ENCODE measurements around the gene PCNT. TPM values are rescaled to one million over a fixed set of nuclear protein-coding genes. Genes with fewer than 3 reads are reported as not detected.

PCNT gene
- total and polyA plus RNA-seq, 2 of the 8 experiments (the other 6 are each of a cell fraction or from before 2014, with no cell fraction given): 9.9 to 45.1 TPM

DNA sequence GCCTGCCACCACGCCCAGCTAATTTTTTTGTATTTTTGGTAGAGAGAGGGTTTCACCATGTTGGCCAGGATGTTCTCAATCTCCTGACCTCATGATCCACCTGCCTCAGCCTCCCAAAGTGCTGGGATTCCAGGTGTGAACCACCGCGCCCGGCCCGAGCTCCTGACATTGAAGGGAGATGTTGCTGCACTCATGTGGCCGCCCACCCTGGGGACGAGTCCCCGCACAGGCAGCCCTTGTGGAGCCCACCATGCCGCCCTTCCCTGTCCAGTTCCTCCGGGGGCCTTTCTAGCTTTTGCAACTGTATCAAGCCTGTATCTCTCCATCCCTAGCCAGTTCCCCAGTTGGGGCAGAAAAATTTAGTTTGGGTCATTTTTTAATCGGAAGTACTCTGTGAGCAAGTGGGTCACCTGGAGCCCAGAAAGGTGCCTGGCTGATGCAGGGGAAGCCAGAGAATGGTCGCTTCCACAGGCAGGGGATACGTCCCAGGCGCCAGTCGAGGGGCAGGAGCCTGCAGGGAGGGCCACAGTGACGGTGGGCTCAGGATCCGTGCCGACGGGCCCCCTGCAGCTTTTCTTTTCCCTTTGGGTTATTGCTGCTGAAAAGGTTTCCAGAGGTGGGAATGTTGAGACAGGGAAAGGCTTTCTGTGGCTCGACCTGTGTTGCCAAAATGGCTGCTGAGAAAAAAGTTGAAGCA, 20.4 kb downstream of the PCNT start:
- H2AK5ac ChIP-seq (ENCODE audit: low read depth, low read length): no peak overlapping the region
- H3K27ac ChIP-seq (ENCODE audit: low read depth, low read length): no peak overlapping the region
- no peak overlapping the region for H3K4me2 ChIP-seq (ENCODE audit: insufficient read depth in 1 of 2, low read depth in 2 of 2, low read length in 2 of 2)
- H3K9me3 ChIP-seq (ENCODE audit: insufficient read depth in 2 of 2, low read depth in 1 of 2, low read length in 1 of 2): no peaks in the 10 kb centered on the region
- no peak overlapping the region for H4K91ac ChIP-seq (replicated peaks; ENCODE audit: insufficient read length, low read length)
- FAIRE-seq: no peak
- H2AFZ ChIP-seq (ENCODE audit: low read length): no peak overlapping the region
- no peak overlapping the region for H4K5ac ChIP-seq (ENCODE audit: insufficient read length, low read depth, low read length)
- no peak overlapping the region for H3K23ac ChIP-seq (ENCODE audit: insufficient read length)
- H3K14ac ChIP-seq (ENCODE audit: insufficient read length): no peak overlapping the region
- H2BK12ac ChIP-seq (ENCODE audit: low read depth, low read length): no peak overlapping the region
- H2BK20ac ChIP-seq (ENCODE audit: low read length): no peak overlapping the region
- H3K36me3 ChIP-seq (ENCODE audit: control insufficient read depth in 2 of 4, insufficient read depth in 4 of 4, low read length in 3 of 4): peaks cover 12 to 34% (median 17%) of the 10 kb centered on the region in 4 experiments; a peak in 7 of 8 replicates
- no peaks in the 10 kb centered on the region for H3K27me3 ChIP-seq (replicated peaks in 1 of 4; ENCODE audit: control insufficient read depth in 3 of 4, extremely low read depth in 1 of 4, insufficient read depth in 3 of 4, low read length in 3 of 4)
- peaks cover 6% of the 10 kb centered on the region for H3K79me1 ChIP-seq (ENCODE audit: low read depth, low read length)
- H3K56ac ChIP-seq (replicated peaks; ENCODE audit: insufficient read length, low read depth, low read length): no peak overlapping the region
- H2BK120ac ChIP-seq (replicated peaks; ENCODE audit: low read depth, low read length): no peak overlapping the region
- no peak for DNase-seq (ENCODE audit: low read depth in 1 of 2, low spot score in 2 of 2)
- no peak overlapping the region for H2BK5ac ChIP-seq (ENCODE audit: low read depth, low read length)
- H4K8ac ChIP-seq (ENCODE audit: extremely low read depth, insufficient read depth, low read length): no peak overlapping the region
- TF ChIP-seq KDM5A (IDR thresholded peaks at IDR 0.05; ENCODE audit: low read length): no peak
- no peak for TF ChIP-seq SP4 (IDR thresholded peaks at IDR 0.05; ENCODE audit: low read length)
- TF ChIP-seq KDM1A (IDR thresholded peaks at IDR 0.05; ENCODE audit: borderline replicate concordance, low read length): no peak
- TF ChIP-seq, protein P1, sequence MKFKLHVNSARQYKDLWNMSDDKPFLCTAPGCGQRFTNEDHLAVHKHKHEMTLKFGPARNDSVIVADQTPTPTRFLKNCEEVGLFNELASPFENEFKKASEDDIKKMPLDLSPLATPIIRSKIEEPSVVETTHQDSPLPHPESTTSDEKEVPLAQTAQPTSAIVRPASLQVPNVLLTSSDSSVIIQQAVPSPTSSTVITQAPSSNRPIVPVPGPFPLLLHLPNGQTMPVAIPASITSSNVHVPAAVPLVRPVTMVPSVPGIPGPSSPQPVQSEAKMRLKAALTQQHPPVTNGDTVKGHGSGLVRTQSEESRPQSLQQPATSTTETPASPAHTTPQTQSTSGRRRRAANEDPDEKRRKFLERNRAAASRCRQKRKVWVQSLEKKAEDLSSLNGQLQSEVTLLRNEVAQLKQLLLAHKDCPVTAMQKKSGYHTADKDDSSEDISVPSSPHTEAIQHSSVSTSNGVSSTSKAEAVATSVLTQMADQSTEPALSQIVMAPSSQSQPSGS (IDR thresholded peaks at IDR 0.05; ENCODE audit: low read length): no peak
- TF ChIP-seq RXRA (IDR thresholded peaks at IDR 0.05; ENCODE audit: insufficient read depth, low read depth, low read length): no peak
- TF ChIP-seq CREB1 (IDR thresholded peaks at IDR 0.05): no peak
- TF ChIP-seq, protein P2, sequence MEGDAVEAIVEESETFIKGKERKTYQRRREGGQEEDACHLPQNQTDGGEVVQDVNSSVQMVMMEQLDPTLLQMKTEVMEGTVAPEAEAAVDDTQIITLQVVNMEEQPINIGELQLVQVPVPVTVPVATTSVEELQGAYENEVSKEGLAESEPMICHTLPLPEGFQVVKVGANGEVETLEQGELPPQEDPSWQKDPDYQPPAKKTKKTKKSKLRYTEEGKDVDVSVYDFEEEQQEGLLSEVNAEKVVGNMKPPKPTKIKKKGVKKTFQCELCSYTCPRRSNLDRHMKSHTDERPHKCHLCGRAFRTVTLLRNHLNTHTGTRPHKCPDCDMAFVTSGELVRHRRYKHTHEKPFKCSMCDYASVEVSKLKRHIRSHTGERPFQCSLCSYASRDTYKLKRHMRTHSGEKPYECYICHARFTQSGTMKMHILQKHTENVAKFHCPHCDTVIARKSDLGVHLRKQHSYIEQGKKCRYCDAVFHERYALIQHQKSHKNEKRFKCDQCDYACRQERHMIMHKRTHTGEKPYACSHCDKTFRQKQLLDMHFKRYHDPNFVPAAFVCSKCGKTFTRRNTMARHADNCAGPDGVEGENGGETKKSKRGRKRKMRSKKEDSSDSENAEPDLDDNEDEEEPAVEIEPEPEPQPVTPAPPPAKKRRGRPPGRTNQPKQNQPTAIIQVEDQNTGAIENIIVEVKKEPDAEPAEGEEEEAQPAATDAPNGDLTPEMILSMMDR (IDR thresholded peaks at IDR 0.05; ENCODE audit: control extremely low read depth in 1 of 3, insufficient read depth in 1 of 3, low read depth in 1 of 3, low read length in 3 of 3): no peak
- TF ChIP-seq GABPA (IDR thresholded peaks at IDR 0.05; ENCODE audit: borderline replicate concordance, insufficient read depth, low read length): no peak
- no peak overlapping the region for H2BK15ac ChIP-seq (ENCODE audit: low read length)
- POLR2A ChIA-PET (ENCODE audit: partially characterized antibody): interaction anchor here (1.1 kb wide), 1 partner anchor 47 kb away, joined by 3 read pairs; no protein-coding TSS in a partner anchor
- H3K4me1 ChIP-seq (replicated peaks in 1 of 4; ENCODE audit: control insufficient read depth in 3 of 4, insufficient read depth in 4 of 4, low read length in 3 of 4): no peaks in the 10 kb centered on the region
- 96% methylated on average over 20 of the region's 20 CpGs; no CpG with 5 or more reads in 1 of the 2 experiments for WGBS, 2 experiments (ENCODE audit: extremely low coverage in 1 of 2, insufficient coverage in 1 of 2, insufficient read length in 1 of 2, insufficient replicate concordance in 2 of 2, low coverage in 1 of 2, low lambda C conversion rate in 2 of 2, missing lambda C conversion rate in 1 of 2)
- H3K23me2 ChIP-seq (ENCODE audit: low read depth, low read length): no peaks in the 10 kb centered on the region
- H4K20me1 ChIP-seq (replicated peaks in 1 of 2; ENCODE audit: control insufficient read depth in 1 of 2, insufficient read depth in 2 of 2, low read length in 2 of 2): peaks cover 7 to 9% of the 10 kb centered on the region in 2 experiments
- H3K18ac ChIP-seq (ENCODE audit: extremely low read depth, low read length): no peak overlapping the region
- no peak overlapping the region for H3K4ac ChIP-seq (replicated peaks; ENCODE audit: insufficient read length, low read depth, low read length)
- H3K4me3 ChIP-seq (ENCODE audit: extremely low read depth in 1 of 4, insufficient read depth in 2 of 4, low read depth in 3 of 4, low read length in 4 of 4): no peak overlapping the region
- peaks cover 0 to 24% of the 10 kb centered on the region in 2 experiments; a peak in 2 of 4 replicates for H3K79me2 ChIP-seq (ENCODE audit: control insufficient read depth in 1 of 2, insufficient read depth in 2 of 2, low read length in 2 of 2)
- H3K9ac ChIP-seq (replicated peaks in 1 of 4; ENCODE audit: extremely low read depth in 1 of 4, low read depth in 3 of 4, low read length in 3 of 4): no peak overlapping the region
- CTCF ChIA-PET (ENCODE audit: partially characterized antibody): interaction anchor here (0.6 to 1.2 kb wide), 4 partner anchors 11 to 40 kb away, joined by 3 read pairs; a partner anchor contains a TSS
